Activated naive CD8-positive, alpha-beta T cell treated with anti-CD3 and anti-CD28 coated beads, Interleukin-2, amount 10 ng/mL, durations not matched to agents 7 days and 5 days (primary cell): ENCODE measurements around the gene SNU13. TPM values are rescaled to one million over a fixed set of nuclear protein-coding genes. Genes with fewer than 3 reads are reported as not detected.
"Not testable (repeated sequence)": the region's sequence is repeated elsewhere in the genome, so short reads cannot be mapped to it uniquely, and the experiment has no call there.

Experiments
- ATAC-seq: fragments of 150-1000 bp; cut with Tn5 transposase; one replicate; pipeline ENCODE4 v1.10.0; 2021; ENCODE audit warnings: low read depth, moderate library complexity
- POLR2A ChIA-PET: fragments of 350-600 bp; sonication (Branson Sonifier 250); formaldehyde crosslinking; loops from one replicate; lab custom pipeline; 2021; ENCODE audit warnings: antibody characterized with exemption; lab: Charles Lee
- DNase-seq: peaks from one replicate; pipeline ENCODE4 v3.0.0; 2021
- H3K27ac Mint-ChIP-seq: one replicate; pipeline ENCODE4 v1.8.0; 2022; ENCODE audit warnings: mild to moderate bottlenecking, mixed read lengths
- H3K27me3 Mint-ChIP-seq: one replicate; pipeline ENCODE4 v1.8.0; 2022; ENCODE audit warnings: mild to moderate bottlenecking, moderate library complexity, mixed read lengths
- H3K36me3 Mint-ChIP-seq: one replicate; pipeline ENCODE4 v1.8.0; 2021; ENCODE audit warnings: mild to moderate bottlenecking, mixed read lengths
- H3K4me1 Mint-ChIP-seq: one replicate; pipeline ENCODE4 v1.8.0; 2021; ENCODE audit warnings: mixed read lengths
- H3K4me3 Mint-ChIP-seq: one replicate; pipeline ENCODE4 v1.8.0; 2022; ENCODE audit warnings: mild to moderate bottlenecking, moderate library complexity, mixed read lengths
- H3K9me3 Mint-ChIP-seq: one replicate; pipeline ENCODE4 v1.8.0; 2021; ENCODE audit warnings: mixed read lengths
- total RNA-seq, 2 experiments: library from RNA; stranded (reverse); gene quantifications; one replicate each; pipeline ENCODE4 v1.2.3, GENCODE V29; 2021

Gene SNU13
- total RNA-seq, 2 experiments from 2014 or later, result 150 to 153 TPM

GRCh38 chr22:41650821-41651220 lies 37.8 kb downstream of the SNU13 start:
- POLR2A ChIA-PET, result interaction anchor here (2.5 kb wide), 1 partner anchor 29 kb away, joined by 9 read pairs; the partner anchor contains the start of genes DESI1 and XRCC6
- DNase-seq, result no peak
- Mint-ChIP-seq H3K36me3 (peaks cover 17% of the 10 kb centered on the region), H3K27me3 (no peaks in the 10 kb centered on the region), H3K4me1 (peaks cover 8% of the 10 kb centered on the region), H3K9me3 (no peaks in the 10 kb centered on the region), H3K4me3 (no peak overlapping the region), H3K27ac (no peak overlapping the region)
- no peak for ATAC-seq

GRCh38 chr22:41650229-41650628 lies 38.4 kb downstream of the SNU13 start:
- no peak overlapping the region for H3K27ac Mint-ChIP-seq
- no peaks in the 10 kb centered on the region for H3K27me3 Mint-ChIP-seq
- no peak overlapping the region for H3K4me3 Mint-ChIP-seq
- POLR2A ChIA-PET, result interaction anchor here (2.5 kb wide), 1 partner anchor 29 kb away, joined by 9 read pairs; the partner anchor contains the start of genes DESI1 and XRCC6
- peaks cover 17% of the 10 kb centered on the region for H3K36me3 Mint-ChIP-seq
- peaks cover 8% of the 10 kb centered on the region for H3K4me1 Mint-ChIP-seq
- no peak for ATAC-seq
- DNase-seq, result no peak
- no peaks in the 10 kb centered on the region for H3K9me3 Mint-ChIP-seq

- ATAC-seq (no peak), DNase-seq (no peak)
- peaks cover 14% of the 10 kb centered on the region for H3K36me3 Mint-ChIP-seq
- no peak overlapping the region for H3K4me3 Mint-ChIP-seq
- POLR2A ChIA-PET, result interaction anchor here (0.7 kb wide), 1 partner anchor 38 kb away, joined by 3 read pairs; no protein-coding TSS in a partner anchor
- peaks cover 8% of the 10 kb centered on the region for H3K4me1 Mint-ChIP-seq
- no peaks in the 10 kb centered on the region for H3K9me3 Mint-ChIP-seq
- H3K27ac Mint-ChIP-seq, result no peak overlapping the region
- H3K27me3 Mint-ChIP-seq, result no peaks in the 10 kb centered on the region
Observed at GRCh38 chr22:41648432-41648831, 40.2 kb downstream of the SNU13 start.

- Mint-ChIP-seq H3K4me3 (no peak overlapping the region), H3K27ac (no peak overlapping the region), H3K9me3 (no peaks in the 10 kb centered on the region), H3K27me3 (no peaks in the 10 kb centered on the region), H3K36me3 (peaks cover 14% of the 10 kb centered on the region), H3K4me1 (peaks cover 8% of the 10 kb centered on the region)
- no peak for ATAC-seq
- POLR2A ChIA-PET, result no interaction called here
- DNase-seq, result no peak
Observed at GRCh38 chr22:41647771-41648170, 40.9 kb downstream of the SNU13 start.

GRCh38 chr22:41642331-41643110 lies 46.1 kb downstream of the SNU13 start:
- no peaks in the 10 kb centered on the region for H3K9me3 Mint-ChIP-seq
- POLR2A ChIA-PET, result no interaction called here
- H3K27me3 Mint-ChIP-seq, result no peaks in the 10 kb centered on the region
- ATAC-seq, result no peak
- peaks cover 28% of the 10 kb centered on the region for H3K36me3 Mint-ChIP-seq
- peaks cover 3% of the 10 kb centered on the region for H3K4me1 Mint-ChIP-seq
- no peak overlapping the region for H3K27ac Mint-ChIP-seq
- no peak overlapping the region for H3K4me3 Mint-ChIP-seq
- DNase-seq, result no peak

GRCh38 chr22:41641854-41642253 lies 46.8 kb downstream of the SNU13 start:
- no peaks in the 10 kb centered on the region for H3K27me3 Mint-ChIP-seq
- no peaks in the 10 kb centered on the region for H3K9me3 Mint-ChIP-seq
- POLR2A ChIA-PET, result no interaction called here
- H3K4me3 Mint-ChIP-seq, result no peak overlapping the region
- no peak overlapping the region for H3K27ac Mint-ChIP-seq
- no peak for ATAC-seq
- peaks cover 3% of the 10 kb centered on the region for H3K4me1 Mint-ChIP-seq
- peaks cover 30% of the 10 kb centered on the region for H3K36me3 Mint-ChIP-seq
- DNase-seq, result no peak

- Mint-ChIP-seq H3K9me3 (no peaks in the 10 kb centered on the region), H3K4me3 (no peak overlapping the region), H3K27ac (no peak overlapping the region), H3K27me3 (no peaks in the 10 kb centered on the region), H3K4me1 (peaks cover 6% of the 10 kb centered on the region), H3K36me3 (peaks cover 34% of the 10 kb centered on the region)
- no peak for DNase-seq
- POLR2A ChIA-PET, result interaction anchor here (0.6 to 1.1 kb wide), 4 partner anchors 8 to 393 kb away, joined by 3 to 8 read pairs (median 5); no protein-coding TSS in a partner anchor
- ATAC-seq, result no peak
Observed at GRCh38 chr22:41638748-41639147, 49.9 kb downstream of the SNU13 start.

- Mint-ChIP-seq H3K27ac (no peak overlapping the region), H3K36me3 (peaks cover 37% of the 10 kb centered on the region), H3K4me3 (no peak overlapping the region), H3K4me1 (peaks cover 6% of the 10 kb centered on the region), H3K9me3 (no peaks in the 10 kb centered on the region), H3K27me3 (no peaks in the 10 kb centered on the region)
- ATAC-seq, result no peak
- POLR2A ChIA-PET, result interaction anchor here (0.7 to 1.1 kb wide), 3 partner anchors 9 to 22 kb away, joined by 3 to 6 read pairs (median 3); no protein-coding TSS in a partner anchor
- no peak for DNase-seq
Observed at GRCh38 chr22:41638124-41638523, 50.5 kb downstream of the SNU13 start.

GRCh38 chr22:41637623-41638022 lies 51.0 kb downstream of the SNU13 start:
- not testable (repeated sequence) for DNase-seq, H3K4me3 Mint-ChIP-seq, H3K27me3 Mint-ChIP-seq, ATAC-seq, H3K27ac Mint-ChIP-seq, H3K9me3 Mint-ChIP-seq, H3K4me1 Mint-ChIP-seq
- peaks cover 35% of the 10 kb centered on the region for H3K36me3 Mint-ChIP-seq
- POLR2A ChIA-PET, result interaction anchor here (0.7 kb wide), 1 partner anchor 23 kb away, joined by 3 read pairs; no protein-coding TSS in a partner anchor

GRCh38 chr22:41636467-41636866 lies 52.2 kb downstream of the SNU13 start:
- H3K27ac Mint-ChIP-seq, result no peak overlapping the region
- ATAC-seq, result no peak

GRCh38 chr22:41634610-41635009 lies 54.1 kb downstream of the SNU13 start:
- H3K9me3 Mint-ChIP-seq, DNase-seq, H3K27ac Mint-ChIP-seq, H3K4me1 Mint-ChIP-seq, H3K27me3 Mint-ChIP-seq, H3K4me3 Mint-ChIP-seq, POLR2A ChIA-PET, ATAC-seq: not testable (repeated sequence)
- peaks cover 38% of the 10 kb centered on the region for H3K36me3 Mint-ChIP-seq

More at GRCh38 chr22:41636467-41636866, 52.2 kb downstream of the SNU13 start:
- DNase-seq, result no peak
- H3K36me3 Mint-ChIP-seq, result peaks cover 35% of the 10 kb centered on the region
- H3K4me1 Mint-ChIP-seq, result peaks cover 4% of the 10 kb centered on the region
- H3K9me3 Mint-ChIP-seq, result no peaks in the 10 kb centered on the region
- H3K4me3 Mint-ChIP-seq, result no peak overlapping the region
- no peaks in the 10 kb centered on the region for H3K27me3 Mint-ChIP-seq
- POLR2A ChIA-PET, result no interaction called here

- H3K27me3 Mint-ChIP-seq, H3K4me3 Mint-ChIP-seq, H3K4me1 Mint-ChIP-seq, H3K27ac Mint-ChIP-seq, ATAC-seq, POLR2A ChIA-PET, H3K9me3 Mint-ChIP-seq, DNase-seq: not testable (repeated sequence)
- H3K36me3 Mint-ChIP-seq, result peaks cover 49% of the 10 kb centered on the region
Observed at GRCh38 chr22:41631615-41632014, 57.1 kb downstream of the SNU13 start.

- H3K4me3 Mint-ChIP-seq, POLR2A ChIA-PET, H3K4me1 Mint-ChIP-seq, H3K9me3 Mint-ChIP-seq, ATAC-seq, H3K27ac Mint-ChIP-seq, DNase-seq, H3K27me3 Mint-ChIP-seq: not testable (repeated sequence)
- peaks cover 47% of the 10 kb centered on the region for H3K36me3 Mint-ChIP-seq
Observed at GRCh38 chr22:41631115-41631514, 57.6 kb downstream of the SNU13 start.

- peaks cover 45% of the 10 kb centered on the region for H3K36me3 Mint-ChIP-seq
- POLR2A ChIA-PET, result interaction anchor here (1.2 kb wide), 1 partner anchor 13 kb away, joined by 3 read pairs; no protein-coding TSS in a partner anchor
- no peaks in the 10 kb centered on the region for H3K9me3 Mint-ChIP-seq
- ATAC-seq (no peak), DNase-seq (no peak)
- H3K27ac Mint-ChIP-seq, result no peak overlapping the region
- H3K4me1 Mint-ChIP-seq, result peaks cover 12% of the 10 kb centered on the region
- no peaks in the 10 kb centered on the region for H3K27me3 Mint-ChIP-seq
- no peak overlapping the region for H3K4me3 Mint-ChIP-seq
Observed at GRCh38 chr22:41625577-41625976, 63.1 kb downstream of the SNU13 start.
